ENCODE measurements around the gene NGF.

DNA sequence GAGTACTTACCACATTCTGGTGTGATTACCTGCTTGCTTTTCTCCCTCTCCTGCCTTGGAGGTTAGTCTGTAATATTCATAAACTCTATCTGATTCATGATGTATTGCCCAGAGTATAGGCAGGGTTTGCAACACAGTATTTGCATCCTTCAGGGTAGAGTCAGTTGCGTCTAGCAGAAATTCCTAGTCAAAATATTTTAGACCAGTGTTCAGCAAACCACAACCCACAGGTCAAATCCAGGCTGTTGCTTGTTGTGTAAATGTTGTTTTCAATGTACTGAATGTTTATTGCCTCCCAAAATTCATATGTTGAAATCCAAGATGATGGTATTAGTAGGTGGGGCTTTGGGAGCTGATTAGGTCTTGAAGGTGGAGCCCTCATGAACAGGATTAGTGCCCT lies 82.9 kb downstream of the NGF start:
- TF ChIP-seq, protein P1, sequence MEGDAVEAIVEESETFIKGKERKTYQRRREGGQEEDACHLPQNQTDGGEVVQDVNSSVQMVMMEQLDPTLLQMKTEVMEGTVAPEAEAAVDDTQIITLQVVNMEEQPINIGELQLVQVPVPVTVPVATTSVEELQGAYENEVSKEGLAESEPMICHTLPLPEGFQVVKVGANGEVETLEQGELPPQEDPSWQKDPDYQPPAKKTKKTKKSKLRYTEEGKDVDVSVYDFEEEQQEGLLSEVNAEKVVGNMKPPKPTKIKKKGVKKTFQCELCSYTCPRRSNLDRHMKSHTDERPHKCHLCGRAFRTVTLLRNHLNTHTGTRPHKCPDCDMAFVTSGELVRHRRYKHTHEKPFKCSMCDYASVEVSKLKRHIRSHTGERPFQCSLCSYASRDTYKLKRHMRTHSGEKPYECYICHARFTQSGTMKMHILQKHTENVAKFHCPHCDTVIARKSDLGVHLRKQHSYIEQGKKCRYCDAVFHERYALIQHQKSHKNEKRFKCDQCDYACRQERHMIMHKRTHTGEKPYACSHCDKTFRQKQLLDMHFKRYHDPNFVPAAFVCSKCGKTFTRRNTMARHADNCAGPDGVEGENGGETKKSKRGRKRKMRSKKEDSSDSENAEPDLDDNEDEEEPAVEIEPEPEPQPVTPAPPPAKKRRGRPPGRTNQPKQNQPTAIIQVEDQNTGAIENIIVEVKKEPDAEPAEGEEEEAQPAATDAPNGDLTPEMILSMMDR (IDR thresholded peaks at IDR 0.05) = no peak
- TF ChIP-seq POLR2A (IDR thresholded peaks at IDR 0.05) (no peak), POLR2AphosphoS5 (IDR thresholded peaks at IDR 0.05) (no peak)

All from prostate gland (tissue), 2 donors.